Tibial artery (tissue), 4 donors: ENCODE measurements around the gene CCDC82.
A peak's percentile ranks its signal among the peaks of the same experiment; 100 is the strongest.

ENCODE experiments used
- DNase-seq, 2 donors: peaks; one replicate each; pipeline ENCODE4 v3.0.0-alpha.2; 2019
- H3K27ac ChIP-seq, 2 donors: fragments of 200-600 bp; sonication (generic) in 1 of 2; 1 replicate in 1 of 2; 2 replicates in 1 of 2; pipeline ENCODE4 v1.5.1; 2018 to 2019; ENCODE audit warnings: mild to moderate bottlenecking in 1 of 2
- H3K27me3 ChIP-seq, 2 donors: fragments of 200-600 bp; sonication (generic) in 1 of 2; one replicate each; pipeline versions ENCODE4 v1.5.1 to v1.6.0; 2016 to 2019
- H3K36me3 ChIP-seq, 3 donors: fragments of 200-600 bp; sonication (generic) in 2 of 3; one replicate each; pipeline ENCODE4 v1.5.1; 2016 to 2019; ENCODE audit warnings: mild to moderate bottlenecking in 2 of 3
- H3K4me1 ChIP-seq, 4 donors: fragments of 200-600 bp; sonication (generic) in 2 of 4; 1 replicate in 3 of 4; 2 replicates in 1 of 4; pipeline ENCODE4 v1.5.1; 2016 to 2019
- H3K4me3 ChIP-seq, 2 donors: fragments of 200-600 bp; sonication (generic) in 1 of 2; 1 replicate in 1 of 2; 2 replicates in 1 of 2; pipeline ENCODE4 v1.5.1; 2018 to 2019; ENCODE audit warnings: mild to moderate bottlenecking in 2 of 2
- H3K9me3 ChIP-seq, 3 donors: fragments of 200-600 bp; sonication (generic) in 1 of 3; one replicate each; pipeline ENCODE4 v1.5.1; 2016 to 2019
- CTCF ChIP-seq, 2 experiments: fragments of 200-600 bp in 1 of 2; fragments of 450-650 bp in 1 of 2; IDR thresholded peaks; one replicate each; pipeline ENCODE4 v1.5.1; 2017 to 2019; ENCODE audit warnings: antibody characterized with exemption in 2 of 2, mild to moderate bottlenecking in 1 of 2, moderate library complexity in 1 of 2
- intact Hi-C: fragments of 100-400 bp; cut with DNase I; formaldehyde crosslinking; loops from one replicate; pipeline ENCODE4 v1.15.0; 2023; ENCODE audit warnings: low total_unique reads

Gene CCDC82

GRCh38 chr11:96337541-96338431, 51.9 kb downstream of the CCDC82 start:
- H3K9me3 ChIP-seq = no peaks in the 10 kb centered on the region
- peak overlapping the region; percentile 89 to 93 for H3K27ac ChIP-seq
- DNase-seq = peak in 1 of 2 donors; percentile 38
- no peaks in the 10 kb centered on the region for H3K27me3 ChIP-seq
- peak overlapping the region in 1 of 2 donors; percentile 73 for H3K4me3 ChIP-seq
- H3K4me1 ChIP-seq = peaks cover 0 to 76% (median 56%) of the 10 kb centered on the region in 4 donors
- peaks cover 0 to 3% (median 0%) of the 10 kb centered on the region in 3 donors for H3K36me3 ChIP-seq
- intact Hi-C loops = no loop called here
- TF ChIP-seq CTCF (IDR thresholded peaks at IDR 0.05) = no peak

- peaks cover 0 to 3% (median 0%) of the 10 kb centered on the region in 3 donors for H3K36me3 ChIP-seq
- peaks cover 0 to 89% (median 67%) of the 10 kb centered on the region in 4 donors for H3K4me1 ChIP-seq
- DNase-seq = no peak
- intact Hi-C loops = no loop called here
- TF ChIP-seq CTCF (IDR thresholded peaks at IDR 0.05) = no peak
- H3K27me3 ChIP-seq = no peaks in the 10 kb centered on the region
- H3K27ac ChIP-seq = no peak overlapping the region
- H3K4me3 ChIP-seq = no peak overlapping the region
- H3K9me3 ChIP-seq = no peaks in the 10 kb centered on the region
Measured at GRCh38 chr11:96335388-96335787, 54.3 kb downstream of the CCDC82 start.

- intact Hi-C loops = no loop called here
- Histone ChIP-seq H3K27ac (no peak overlapping the region), H3K4me1 (peaks cover 0 to 89% (median 65%) of the 10 kb centered on the region in 4 donors), H3K27me3 (no peaks in the 10 kb centered on the region), H3K36me3 (peaks cover 0 to 3% (median 0%) of the 10 kb centered on the region in 3 donors), H3K4me3 (no peak overlapping the region), H3K9me3 (no peaks in the 10 kb centered on the region)
- no peak for TF ChIP-seq CTCF (IDR thresholded peaks at IDR 0.05)
- no peak for DNase-seq
Measured at GRCh38 chr11:96334219-96334618, 55.5 kb downstream of the CCDC82 start.

- peak overlapping the region; percentile 47 for H3K27ac ChIP-seq
- intact Hi-C loops = no loop called here
- no peaks in the 10 kb centered on the region for H3K27me3 ChIP-seq
- no peak for TF ChIP-seq CTCF (IDR thresholded peaks at IDR 0.05)
- no peak overlapping the region for H3K4me3 ChIP-seq
- no peak for DNase-seq
- peaks cover 0 to 90% (median 66%) of the 10 kb centered on the region in 4 donors for H3K4me1 ChIP-seq
- H3K36me3 ChIP-seq = peaks cover 0 to 3% (median 0%) of the 10 kb centered on the region in 3 donors
- no peaks in the 10 kb centered on the region for H3K9me3 ChIP-seq
Measured at GRCh38 chr11:96333191-96333719, 56.5 kb downstream of the CCDC82 start.

- Histone ChIP-seq H3K9me3 (no peaks in the 10 kb centered on the region), H3K36me3 (peaks cover 0 to 3% (median 0%) of the 10 kb centered on the region in 3 donors), H3K4me3 (no peak overlapping the region), H3K4me1 (peaks cover 0 to 86% (median 56%) of the 10 kb centered on the region in 4 donors), H3K27ac (peak overlapping the region; percentile 47), H3K27me3 (no peaks in the 10 kb centered on the region)
- no peak for TF ChIP-seq CTCF (IDR thresholded peaks at IDR 0.05)
- intact Hi-C loops = no loop called here
- no peak for DNase-seq
Measured at GRCh38 chr11:96332126-96332771, 57.5 kb downstream of the CCDC82 start.
